ENCODE results near the gene CAMK1.
A peak's percentile ranks its signal among the peaks of the same experiment; 100 is the strongest.

CAMK1 gene

GRCh38 chr3:9732080-9732739 is 37.5 kb downstream of the CAMK1 start:
- no peak for DNase-seq

GRCh38 chr3:9731206-9732079 is 38.3 kb downstream of the CAMK1 start, which contains the start of gene BRPF1:
Gene BRPF1 (plus strand): TSS chr3:9731735. CDS start chr3:9734141, 2,406 bp downstream.
- DNase-seq: peak; percentile 100

GRCh38 chr3:9730657-9731205 is 39.0 kb downstream of the CAMK1 start:
- no peak for DNase-seq

GRCh38 chr3:9729419-9729818 is 40.3 kb downstream of the CAMK1 start:
- no peak for DNase-seq

GRCh38 chr3:9727743-9728142 is 42.0 kb downstream of the CAMK1 start:
- no peak for DNase-seq

- no peak for DNase-seq
Measured at GRCh38 chr3:9727041-9727595, 42.6 kb downstream of the CAMK1 start.

- DNase-seq: no peak
Measured at GRCh38 chr3:9725775-9726515, 43.8 kb downstream of the CAMK1 start.

- DNase-seq: no peak
Measured at GRCh38 chr3:9721700-9722060, 48.1 kb downstream of the CAMK1 start.

- DNase-seq: no peak
Measured at GRCh38 chr3:9721015-9721699, 48.6 kb downstream of the CAMK1 start.

- no peak for DNase-seq
Measured at GRCh38 chr3:9718118-9718517, 51.6 kb downstream of the CAMK1 start.

- DNase-seq: no peak
Measured at GRCh38 chr3:9717563-9717962, 52.2 kb downstream of the CAMK1 start.

GRCh38 chr3:9716801-9717555 is 52.8 kb downstream of the CAMK1 start:
- no peak for DNase-seq

- peak; percentile 47 for DNase-seq
Measured at GRCh38 chr3:9715764-9716437, 53.8 kb downstream of the CAMK1 start.

- no peak for DNase-seq
Measured at GRCh38 chr3:9715136-9715535, 54.6 kb downstream of the CAMK1 start.

GRCh38 chr3:9713142-9713541 is 56.6 kb downstream of the CAMK1 start:
- DNase-seq: no peak

GRCh38 chr3:9712415-9712814 is 57.3 kb downstream of the CAMK1 start:
- DNase-seq: no peak

- no peak for DNase-seq
Measured at GRCh38 chr3:9710174-9710739, 59.5 kb downstream of the CAMK1 start.

Data from left hindlimb (tissue), 1 donor.